GM12892 (cell line): ENCODE results near the gene NR3C1.

Source experiments
- POLR2A ChIP-seq: IDR thresholded peaks from 2 replicates; pipeline ENCODE4 v1.6.1; 2011; ENCODE audit warnings: low read depth, low read length, control low read depth
- POLR2AphosphoS5 ChIP-seq: IDR thresholded peaks from 2 replicates; pipeline ENCODE4 v1.6.1; 2011; ENCODE audit warnings: low read depth, low read length, control low read depth

- TF ChIP-seq POLR2AphosphoS5 (no peak), POLR2A (no peak)
Measured at GRCh38 chr5:143311955-143312354, 91.5 kb downstream of the NR3C1 start.
